GM21528 (cell line): ENCODE measurements around the gene ESAM.

Experiments used
- ATAC-seq: cut with Tn5 transposase; IDR thresholded peaks from one replicate; pipeline ENCODE4 v1.9.1; 2021; ENCODE audit warnings: mild to moderate bottlenecking, moderate library complexity; ENCODE audit not compliant: unreplicated experiment, low FRiP score

The ESAM gene

GRCh38 chr11:124737638-124738305 is 24.3 kb downstream of the ESAM start:
- no peak for ATAC-seq

- ATAC-seq, result no peak
Measured at GRCh38 chr11:124736736-124737135, 25.4 kb downstream of the ESAM start.

GRCh38 chr11:124732230-124732629 is 29.9 kb downstream of the ESAM start:
- no peak for ATAC-seq

- no peak for ATAC-seq
Measured at GRCh38 chr11:124729571-124729970, 32.5 kb downstream of the ESAM start.

GRCh38 chr11:124728134-124728533 is 34.0 kb downstream of the ESAM start:
- no peak for ATAC-seq

- no peak for ATAC-seq
Measured at GRCh38 chr11:124727474-124727873, 34.6 kb downstream of the ESAM start.

- peak; percentile 9 for ATAC-seq
Measured at GRCh38 chr11:124725719-124726105, 36.4 kb downstream of the ESAM start.

- ATAC-seq, result peak; percentile 92
Measured at GRCh38 chr11:124724979-124725718, 36.9 kb downstream of the ESAM start.

- no peak for ATAC-seq
Measured at GRCh38 chr11:124722176-124722575, 39.9 kb downstream of the ESAM start.

- ATAC-seq, result no peak
Measured at GRCh38 chr11:124719534-124719933, 42.6 kb downstream of the ESAM start.

- no peak for ATAC-seq
Measured at GRCh38 chr11:124718801-124719200, 43.3 kb downstream of the ESAM start.

- no peak for ATAC-seq
Measured at GRCh38 chr11:124717786-124718651, 44.1 kb downstream of the ESAM start.

- no peak for ATAC-seq
Measured at GRCh38 chr11:124717421-124717785, 44.7 kb downstream of the ESAM start.

GRCh38 chr11:124716591-124716990 is 45.5 kb downstream of the ESAM start:
- ATAC-seq, result no peak

- ATAC-seq, result no peak
Measured at GRCh38 chr11:124712392-124712791, 49.7 kb downstream of the ESAM start.

- ATAC-seq, result no peak
Measured at GRCh38 chr11:124707829-124708228, 54.3 kb downstream of the ESAM start.
